Adrenal gland (tissue), 12 donors: ENCODE results near the gene FBXO30. TPM values are rescaled to one million over a fixed set of nuclear protein-coding genes. Genes with fewer than 3 reads are reported as not detected.

Experiments used
- DNase-seq, 7 donors: peaks; one replicate each; pipeline ENCODE4 v3.0.0-alpha.2; 2019 to 2020
- H3K27ac ChIP-seq, 5 donors: fragments of 200-600 bp; sonication (generic) in 4 of 5; 1 replicate in 3 of 5; 2 replicates in 2 of 5; pipeline versions ENCODE4 v1.5.1 to v1.8.0; 2016 to 2020; ENCODE audit warnings: mild to moderate bottlenecking in 1 of 5
- H3K27me3 ChIP-seq: fragments of 200-600 bp; 2 replicates; pipeline ENCODE4 v1.8.0; 2021
- H3K36me3 ChIP-seq, 2 donors: fragments of 200-600 bp; replicated peaks in 1 of 2; 1 replicate in 1 of 2; 2 replicates in 1 of 2; pipeline versions ENCODE4 v1.5.1 to v1.8.0; 2018 to 2022
- H3K4me1 ChIP-seq, 2 donors: fragments of 200-600 bp; replicated peaks in 1 of 2; 1 replicate in 1 of 2; 2 replicates in 1 of 2; pipeline versions ENCODE4 v1.5.1 to v1.8.0; 2018 to 2021
- H3K4me3 ChIP-seq, 4 donors: fragments of 200-600 bp; sonication (generic) in 3 of 4; one replicate each; pipeline ENCODE4 v1.5.1; 2016 to 2018
- H3K9me3 ChIP-seq, 3 donors: fragments of 200-600 bp; sonication (generic) in 1 of 3; replicated peaks in 1 of 3; 1 replicate in 2 of 3; 2 replicates in 1 of 3; pipeline versions ENCODE4 v1.5.1 to v1.8.0; 2016 to 2021
- CTCF ChIP-seq, 6 experiments: fragments of 450-650 bp in 4 of 6; fragments of 200-600 bp in 2 of 6; sonication (generic) in 1 of 6; IDR thresholded peaks; 1 replicate in 5 of 6; 2 replicates in 1 of 6; pipeline versions ENCODE4 v1.5.1 to v1.8.0; 2016 to 2021; ENCODE audit warnings: antibody characterized with exemption in 6 of 6, mild to moderate bottlenecking in 2 of 6, moderate library complexity in 1 of 6
- POLR2A ChIP-seq, 2 donors: fragments of 450-650 bp; IDR thresholded peaks; one replicate each; pipeline ENCODE4 v1.6.1; 2017; ENCODE audit warnings: antibody characterized with exemption in 2 of 2, mild to moderate bottlenecking in 2 of 2, moderate library complexity in 1 of 2
- WGBS, 4 donors: extraction: QIAGEN DNeasy Blood & Tissue Kit in 2 of 4; methylation state at CpG; one replicate each; pipeline versions ENCODE4 v1.1.5 to v1.1.7; 2013 to 2017; 5-methylcytosine and 5-hydroxymethylcytosine counted together
- intact Hi-C, 2 donors: fragments of 100-400 bp; cut with DNase I; formaldehyde crosslinking; loops; one replicate each; pipeline versions ENCODE4 v1.14.1 to v1.15.0; 2022 to 2023
- polyA plus RNA-seq, 3 donors: library from polyadenylated mRNA; stranded (reverse); fragments of 200-250 nt in 2 of 3; fragments of 350-450 nt in 1 of 3; fragmentation: Illumina TruSeq in 1 of 3; extraction: RNeasy Lipid Tissue Mini Kit (QIAGEN cat#74804) in 1 of 3; gene quantifications; one replicate each; pipeline ENCODE4 v1.2.3, GENCODE V29; 2013 to 2014
- total RNA-seq, 9 donors: library from RNA; depleted of rRNA in 4 of 9; stranded (reverse); fragments of >200 nt in 4 of 9; fragments of 120-200 nt in 1 of 9; fragmentation: NEBNext Ultra II Directional in 1 of 9; extraction: Animal tissue kit (Norgen Biotek cat#: 25700) in 1 of 9; gene quantifications; one replicate each; pipeline versions ENCODE4 v1.1.0 to v1.2.4, GENCODE V29; 2013 to 2023
- donor health status: healthy with polysubstance abuse.
- donor health status: Bipolar disorder and iron deficiency.
- donor health status: DM: yes; HTN: yes; CAD: no.
- donor health status: DM: no; HTN: no; CAD: no.
- donor health status: DM: no; HTN: no; CAD: no.
- donor health status: DM: yes; HTN: yes; CAD: no.

Gene FBXO30
- total and polyA plus RNA-seq, 12 donors = 3.8 to 13.1 (median 8.3) TPM

- Histone ChIP-seq H3K4me1 (no peaks in the 10 kb centered on the region), H3K4me3 (no peak overlapping the region), H3K27me3 (no peaks in the 10 kb centered on the region), H3K36me3 (no peaks in the 10 kb centered on the region), H3K27ac (no peak overlapping the region), H3K9me3 (no peaks in the 10 kb centered on the region)
- TF ChIP-seq POLR2A (IDR thresholded peaks at IDR 0.05) = no peak
- TF ChIP-seq CTCF (IDR thresholded peaks at IDR 0.05) = no peak
- no peak for DNase-seq
- intact Hi-C loops = no loop called here
Observed at GRCh38 chr6:145755682-145756081, 58.9 kb downstream of the FBXO30 start.

DNA sequence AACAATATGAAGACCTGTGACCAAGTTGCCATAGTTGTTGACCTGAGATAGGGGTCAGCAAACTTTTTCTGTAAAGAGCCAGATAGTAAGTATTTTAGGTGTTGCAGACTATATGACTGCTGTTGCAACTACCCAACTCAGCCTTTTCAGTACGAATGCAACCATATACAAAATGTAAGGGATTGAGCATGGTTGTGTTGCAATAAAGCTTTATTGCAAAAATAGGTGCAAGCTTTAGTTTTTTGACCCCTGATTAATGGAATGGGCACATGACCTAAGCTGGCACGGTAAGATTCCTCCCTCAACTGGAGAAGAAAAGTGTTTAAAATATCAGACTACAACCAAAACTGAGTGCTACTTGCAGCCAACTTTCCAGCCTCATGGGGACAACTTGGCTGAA, 62.0 kb downstream of the FBXO30 start:
- no peak overlapping the region for H3K27ac ChIP-seq
- H3K4me3 ChIP-seq = no peak overlapping the region
- no peaks in the 10 kb centered on the region for H3K9me3 ChIP-seq
- no peaks in the 10 kb centered on the region for H3K27me3 ChIP-seq
- no peak for TF ChIP-seq CTCF (IDR thresholded peaks at IDR 0.05)
- no peak for TF ChIP-seq POLR2A (IDR thresholded peaks at IDR 0.05)
- DNase-seq = no peak
- no peaks in the 10 kb centered on the region for H3K4me1 ChIP-seq
- no peaks in the 10 kb centered on the region for H3K36me3 ChIP-seq
- WGBS, 4 donors = 69 to 91% (median 85%) methylated on average over 2 of the region's 2 CpGs
- intact Hi-C loops = no loop called here

- Histone ChIP-seq H3K4me1 (no peaks in the 10 kb centered on the region), H3K27ac (no peak overlapping the region), H3K4me3 (no peak overlapping the region), H3K27me3 (no peaks in the 10 kb centered on the region), H3K9me3 (no peaks in the 10 kb centered on the region), H3K36me3 (no peaks in the 10 kb centered on the region)
- intact Hi-C loops = no loop called here
- no peak for TF ChIP-seq POLR2A (IDR thresholded peaks at IDR 0.05)
- TF ChIP-seq CTCF (IDR thresholded peaks at IDR 0.05) = no peak
- DNase-seq = no peak
- 70 to 83% (median 74%) methylated on average over 1 of the region's 1 CpG for WGBS, 4 donors
Observed at GRCh38 chr6:145749632-145750031, 65.0 kb downstream of the FBXO30 start.

DNA sequence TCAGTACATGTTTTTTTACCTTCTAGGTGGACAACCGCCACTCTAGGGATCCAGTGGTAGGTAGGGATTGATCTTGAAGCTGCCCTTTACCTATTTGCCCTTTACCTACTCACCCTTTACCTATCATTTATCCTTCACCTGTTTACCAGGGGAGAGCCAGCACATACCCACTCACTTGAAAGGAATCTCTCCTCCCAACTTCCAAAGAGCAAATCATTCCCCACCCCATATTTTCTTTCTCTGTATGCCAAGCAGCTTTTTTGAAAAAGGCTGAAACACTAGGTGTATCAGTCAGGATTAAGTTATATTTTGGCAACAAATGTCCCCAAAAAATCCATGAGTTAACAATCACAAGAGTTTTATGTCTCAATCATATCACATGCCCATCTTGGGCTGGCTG, 68.7 kb downstream of the FBXO30 start:
- no peaks in the 10 kb centered on the region for H3K9me3 ChIP-seq
- no peaks in the 10 kb centered on the region for H3K36me3 ChIP-seq
- no peak overlapping the region for H3K27ac ChIP-seq
- H3K4me3 ChIP-seq = no peak overlapping the region
- intact Hi-C loops = no loop called here
- H3K4me1 ChIP-seq = no peaks in the 10 kb centered on the region
- TF ChIP-seq CTCF (IDR thresholded peaks at IDR 0.05) = no peak
- TF ChIP-seq POLR2A (IDR thresholded peaks at IDR 0.05) = no peak
- no peaks in the 10 kb centered on the region for H3K27me3 ChIP-seq
- WGBS, 4 donors = 88 to 100% (median 96%) methylated on average over 1 of the region's 1 CpG
- DNase-seq = no peak
